ENCODE results near the gene ANKRD9.
A peak's percentile ranks its signal among the peaks of the same experiment; 100 is the strongest.

Gene ANKRD9

DNA sequence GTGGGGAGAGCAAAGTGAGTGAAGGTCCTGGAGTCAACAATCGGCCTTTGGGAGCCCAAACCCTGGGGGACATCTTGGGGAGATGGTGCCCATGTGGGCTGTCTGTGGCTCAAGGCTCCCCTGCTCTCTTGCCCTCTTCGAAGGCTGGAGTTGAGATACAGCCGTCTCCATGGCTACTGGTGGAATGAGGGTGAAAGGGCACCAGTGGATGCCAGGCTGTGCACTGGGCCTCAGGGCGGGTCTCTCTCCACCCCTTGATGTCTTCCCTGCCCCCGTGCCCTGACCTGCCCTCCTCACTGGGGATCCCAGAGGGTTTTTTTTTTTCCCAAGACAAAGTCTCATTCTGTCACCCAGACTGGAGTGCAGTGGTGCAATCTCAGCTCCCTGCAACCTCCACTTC is 2.0 kb upstream of the ANKRD9 start:
- Mint-ChIP-seq H3K27ac (no peak overlapping the region), H3K9me3 (no peaks in the 10 kb centered on the region), H3K4me3 (no peak overlapping the region), H3K4me1 (peaks cover 19 to 21% of the 10 kb centered on the region in 2 donors), H3K27me3 (peaks cover 21 to 25% of the 10 kb centered on the region in 2 donors), H3K36me3 (peaks cover 5 to 8% of the 10 kb centered on the region in 2 donors)
- DNase-seq = no peak
- ATAC-seq (replicated peaks) = no peak

DNA sequence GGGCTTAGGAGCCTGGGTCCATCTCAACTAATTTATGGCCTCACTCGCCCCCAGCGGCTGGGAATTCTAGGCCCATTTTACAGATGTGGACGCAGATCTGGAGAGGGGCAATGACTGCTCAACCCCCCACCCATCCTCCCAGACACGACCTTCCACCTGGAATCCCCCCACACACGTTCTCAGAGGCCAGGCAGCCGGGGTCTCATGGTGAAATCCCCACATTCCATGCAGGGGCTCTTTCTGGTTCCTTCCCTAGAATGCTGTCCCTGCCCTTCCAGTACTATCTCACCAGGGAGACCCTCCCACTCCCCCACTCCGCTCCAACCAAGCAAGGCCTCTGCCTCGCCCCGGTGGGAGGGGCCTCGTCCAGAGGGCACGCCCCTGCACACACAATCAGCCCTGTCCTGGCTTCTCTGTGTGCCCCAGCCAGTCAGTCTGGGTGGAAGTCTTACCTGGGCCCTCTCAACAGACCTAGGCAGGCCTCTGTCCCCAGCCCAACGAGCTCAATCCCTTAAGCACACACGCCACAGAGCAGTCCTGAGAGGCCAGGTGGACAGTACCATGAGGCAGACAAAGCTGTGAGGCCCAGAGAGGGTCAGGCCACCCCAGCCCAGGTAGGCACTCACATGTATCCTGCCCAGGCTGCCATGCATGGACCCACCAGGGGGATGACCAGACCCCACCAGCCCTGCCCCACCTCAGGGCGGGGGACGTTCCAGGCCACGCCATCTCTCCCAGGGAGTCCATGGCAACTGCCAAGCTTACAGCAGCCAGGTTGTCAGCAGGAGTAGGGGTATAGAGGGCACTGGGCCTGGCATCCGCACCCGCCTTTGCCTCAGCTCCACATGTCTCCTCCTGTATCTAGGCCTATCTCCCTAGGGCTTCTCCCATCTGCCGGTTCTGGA is 1.3 kb upstream of the ANKRD9 start:
- H3K4me3 Mint-ChIP-seq = peak overlapping the region; percentile 84 to 86
- H3K27me3 Mint-ChIP-seq = peaks cover 18 to 20% of the 10 kb centered on the region in 2 donors
- no peak for ATAC-seq (replicated peaks)
- H3K36me3 Mint-ChIP-seq = peaks cover 5 to 8% of the 10 kb centered on the region in 2 donors
- H3K9me3 Mint-ChIP-seq = no peaks in the 10 kb centered on the region
- no peak for DNase-seq
- H3K27ac Mint-ChIP-seq = peak overlapping the region; percentile 66
- H3K4me1 Mint-ChIP-seq = peaks cover 15 to 17% of the 10 kb centered on the region in 2 donors

- Mint-ChIP-seq H3K4me3 (peak overlapping the region; percentile 75 to 76), H3K4me1 (peaks cover 15 to 17% of the 10 kb centered on the region in 2 donors), H3K27me3 (peaks cover 11% of the 10 kb centered on the region in 2 donors), H3K9me3 (no peaks in the 10 kb centered on the region), H3K27ac (peak overlapping the region; percentile 47), H3K36me3 (peaks cover 5 to 8% of the 10 kb centered on the region in 2 donors)
- ATAC-seq (replicated peaks) (peak; percentile 24 to 38), DNase-seq (no peak)
These were observed 516 bp downstream of the ANKRD9 start for GRCh38 chr14:102508774-102509745.

- Mint-ChIP-seq H3K27ac (no peak overlapping the region), H3K9me3 (no peaks in the 10 kb centered on the region), H3K4me1 (peaks cover 15 to 17% of the 10 kb centered on the region in 2 donors), H3K27me3 (peaks cover 6% of the 10 kb centered on the region in 2 donors), H3K4me3 (peak overlapping the region; percentile 75 to 76), H3K36me3 (peaks cover 5 to 8% of the 10 kb centered on the region in 2 donors)
- DNase-seq = no peak
- ATAC-seq (replicated peaks) = no peak
These were observed 1.2 kb downstream of the ANKRD9 start for GRCh38 chr14:102508410-102508773.

DNA sequence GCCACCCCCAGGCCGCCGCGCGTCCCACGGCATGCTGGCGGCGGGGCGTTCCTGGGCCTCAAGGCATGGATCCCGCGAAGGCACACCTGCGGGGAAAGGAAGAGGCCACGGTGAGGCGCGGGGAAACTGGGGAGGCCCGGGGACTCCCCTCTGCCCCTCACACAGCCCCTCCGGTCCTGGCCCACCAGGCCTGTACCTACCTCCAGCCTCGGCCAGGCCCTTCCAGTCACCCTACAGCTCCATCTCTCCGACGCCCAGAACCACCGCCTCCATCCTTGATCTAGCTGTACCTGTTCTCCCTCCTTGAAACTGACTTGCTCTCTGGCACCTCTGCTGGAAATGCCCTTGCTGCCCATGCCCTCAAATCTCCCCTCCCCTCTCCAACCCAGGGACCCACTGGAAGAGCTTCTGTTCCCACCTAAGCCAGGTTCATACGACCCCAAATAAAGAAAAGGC is 1.7 kb downstream of the ANKRD9 start:
- H3K9me3 Mint-ChIP-seq = no peaks in the 10 kb centered on the region
- ATAC-seq (replicated peaks) = no peak
- H3K27me3 Mint-ChIP-seq = peaks cover under 1% of the 10 kb centered on the region in 2 donors
- peaks cover 15 to 17% of the 10 kb centered on the region in 2 donors for H3K4me1 Mint-ChIP-seq
- no peak overlapping the region for H3K27ac Mint-ChIP-seq
- H3K4me3 Mint-ChIP-seq = no peak overlapping the region
- no peak for DNase-seq
- H3K36me3 Mint-ChIP-seq = peaks cover 5 to 8% of the 10 kb centered on the region in 2 donors

DNA sequence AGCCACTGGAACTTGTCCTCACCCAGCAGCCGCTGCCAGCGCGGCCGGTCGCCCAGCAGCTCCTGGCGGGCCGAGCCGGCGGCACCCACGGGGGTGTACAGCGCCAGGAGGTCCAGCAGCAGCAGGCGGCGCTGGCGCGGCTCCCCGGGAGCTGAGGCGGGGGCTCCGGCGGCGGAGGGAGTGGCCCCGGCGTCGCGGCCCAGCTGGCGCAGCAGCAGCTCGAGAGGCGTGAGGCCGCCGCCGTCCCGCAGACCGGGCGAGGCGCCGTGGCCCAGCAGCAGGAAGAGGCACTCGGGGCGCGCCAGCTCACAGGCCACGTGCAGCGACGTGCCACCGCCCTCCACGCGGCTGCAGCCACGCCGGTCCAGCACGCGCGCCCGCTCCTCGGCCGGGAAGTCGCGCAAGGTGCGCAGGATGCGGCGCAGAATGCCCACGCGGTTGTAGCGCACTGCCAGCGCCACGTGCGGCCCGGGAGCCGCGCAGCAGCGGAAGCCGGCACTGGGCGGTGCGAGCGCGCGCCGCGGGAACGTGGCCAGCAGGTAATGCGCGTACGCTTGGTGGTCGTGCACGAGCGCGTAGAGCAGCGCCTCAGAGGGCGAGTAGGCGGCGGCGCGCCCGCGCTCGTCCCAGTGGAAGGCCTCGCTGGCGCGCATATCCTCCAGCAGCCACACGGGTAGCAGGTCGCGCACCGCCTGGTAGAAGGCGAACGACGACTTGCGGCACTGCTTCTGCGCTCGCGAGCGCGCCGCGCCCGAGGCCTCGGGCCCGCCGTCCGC is 2.3 kb downstream of the ANKRD9 start:
- peaks cover 14 to 17% of the 10 kb centered on the region in 2 donors for H3K4me1 Mint-ChIP-seq
- no peak overlapping the region for H3K4me3 Mint-ChIP-seq
- H3K36me3 Mint-ChIP-seq = peaks cover 5 to 8% of the 10 kb centered on the region in 2 donors
- H3K9me3 Mint-ChIP-seq = no peaks in the 10 kb centered on the region
- no peaks in the 10 kb centered on the region for H3K27me3 Mint-ChIP-seq
- ATAC-seq (replicated peaks) = no peak
- H3K27ac Mint-ChIP-seq = no peak overlapping the region
- DNase-seq = no peak

GRCh38 chr14:102506626-102506925 is 3.0 kb downstream of the ANKRD9 start:
- H3K27ac Mint-ChIP-seq = no peak overlapping the region
- H3K9me3 Mint-ChIP-seq = no peaks in the 10 kb centered on the region
- H3K4me1 Mint-ChIP-seq = peaks cover 12 to 17% of the 10 kb centered on the region in 2 donors
- no peak for DNase-seq
- ATAC-seq (replicated peaks) = no peak
- peaks cover 5 to 8% of the 10 kb centered on the region in 2 donors for H3K36me3 Mint-ChIP-seq
- H3K4me3 Mint-ChIP-seq = peak overlapping the region in 1 of 2 donors; percentile 1
- no peaks in the 10 kb centered on the region for H3K27me3 Mint-ChIP-seq

DNA sequence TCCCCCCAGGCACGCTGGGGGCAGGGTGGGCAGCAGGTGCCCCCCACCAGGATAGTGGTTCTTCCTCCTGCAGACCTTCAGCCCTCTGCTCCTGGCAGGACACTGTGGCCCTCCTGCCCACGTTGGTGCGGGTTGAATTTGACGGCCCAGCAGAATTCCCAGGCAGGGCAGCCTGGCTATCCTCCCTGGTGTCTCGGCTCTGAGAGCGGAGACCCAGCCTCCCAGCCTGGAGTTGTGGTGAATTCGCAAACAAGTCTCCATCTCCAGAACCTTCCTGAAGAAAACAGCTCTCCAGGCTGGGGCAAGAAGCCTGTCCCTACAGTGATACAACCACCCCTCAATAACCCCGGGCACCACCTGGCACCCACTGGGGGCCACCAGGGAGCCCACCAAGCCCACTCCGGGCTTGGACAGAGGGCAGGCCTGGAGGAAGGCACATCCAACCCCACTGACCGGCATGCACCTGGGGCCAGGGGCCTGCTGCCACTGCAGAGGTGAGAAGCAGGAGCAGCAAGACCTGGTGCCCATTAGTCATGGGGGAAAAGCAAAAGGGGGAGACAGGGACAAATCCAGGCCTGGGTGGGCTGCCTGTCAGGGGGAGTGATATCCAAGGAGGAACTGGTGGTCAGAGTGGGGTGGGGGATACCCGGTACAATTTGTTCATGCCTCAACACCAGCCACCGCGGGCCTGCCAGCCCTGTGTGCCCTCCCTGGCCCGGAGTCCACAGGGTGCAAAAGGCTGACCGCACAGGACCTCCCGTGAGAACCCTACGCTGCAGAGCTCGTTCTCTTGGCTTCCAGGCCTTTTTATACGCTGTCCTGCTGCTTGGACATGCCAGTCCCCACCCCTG is 3.6 kb downstream of the ANKRD9 start:
- ATAC-seq (replicated peaks) = no peak
- no peak overlapping the region for H3K4me3 Mint-ChIP-seq
- H3K9me3 Mint-ChIP-seq = no peaks in the 10 kb centered on the region
- peaks cover 9 to 16% of the 10 kb centered on the region in 2 donors for H3K4me1 Mint-ChIP-seq
- no peaks in the 10 kb centered on the region for H3K27me3 Mint-ChIP-seq
- DNase-seq = no peak
- peak overlapping the region; percentile 70 for H3K27ac Mint-ChIP-seq
- H3K36me3 Mint-ChIP-seq = peaks cover 5 to 8% of the 10 kb centered on the region in 2 donors

GRCh38 chr14:102505000-102505619 is 4.5 kb downstream of the ANKRD9 start:
- Mint-ChIP-seq H3K4me3 (no peak overlapping the region), H3K27me3 (no peaks in the 10 kb centered on the region), H3K9me3 (no peaks in the 10 kb centered on the region), H3K27ac (peak overlapping the region; percentile 26), H3K4me1 (peaks cover 4 to 7% of the 10 kb centered on the region in 2 donors), H3K36me3 (peaks cover 5 to 8% of the 10 kb centered on the region in 2 donors)
- DNase-seq (no peak), ATAC-seq (replicated peaks) (no peak)

DNA sequence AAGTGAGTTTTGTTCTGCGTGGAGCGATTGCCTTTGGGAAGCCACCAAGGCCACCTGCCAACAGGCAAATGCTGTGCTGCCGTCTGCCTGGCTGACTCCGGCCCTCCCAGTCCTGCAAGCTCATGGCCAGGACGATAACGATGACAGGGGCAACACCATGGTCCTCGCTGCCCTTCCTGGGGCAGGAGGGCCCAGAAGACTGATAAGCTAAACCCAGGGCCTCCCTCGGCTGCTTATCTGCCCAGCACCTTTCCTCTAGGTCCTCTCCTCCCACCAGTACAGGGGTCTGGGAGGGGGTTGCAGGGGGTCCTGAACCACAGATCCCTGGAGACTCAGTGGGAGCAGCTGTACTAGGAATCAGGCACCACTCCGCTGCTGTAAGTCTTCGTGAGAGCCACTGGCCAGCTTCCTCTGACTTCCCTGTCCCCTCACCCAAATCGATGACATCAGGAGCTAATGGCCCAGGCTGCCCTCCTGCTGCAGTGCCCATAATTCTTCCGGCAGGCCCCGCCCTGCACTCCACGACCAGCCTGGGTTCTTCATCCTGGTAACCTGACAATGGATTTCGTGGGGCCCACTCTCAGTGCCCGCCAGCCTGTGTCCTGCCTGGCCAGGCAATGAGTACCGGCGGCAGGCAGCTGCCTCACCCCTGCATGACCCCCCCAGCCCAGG is 5.1 kb downstream of the ANKRD9 start:
- no peaks in the 10 kb centered on the region for H3K27me3 Mint-ChIP-seq
- ATAC-seq (replicated peaks) = no peak
- peaks cover 4 to 6% of the 10 kb centered on the region in 2 donors for H3K4me1 Mint-ChIP-seq
- no peak overlapping the region for H3K27ac Mint-ChIP-seq
- no peak overlapping the region for H3K4me3 Mint-ChIP-seq
- H3K36me3 Mint-ChIP-seq = peaks cover 5 to 8% of the 10 kb centered on the region in 2 donors
- DNase-seq = no peak
- no peaks in the 10 kb centered on the region for H3K9me3 Mint-ChIP-seq

GRCh38 chr14:102503641-102504327 is 5.8 kb downstream of the ANKRD9 start:
- Mint-ChIP-seq H3K4me3 (no peak overlapping the region), H3K36me3 (peaks cover 8 to 12% of the 10 kb centered on the region in 2 donors), H3K4me1 (peaks cover 1 to 4% of the 10 kb centered on the region in 2 donors), H3K27ac (no peak overlapping the region), H3K9me3 (no peaks in the 10 kb centered on the region), H3K27me3 (no peaks in the 10 kb centered on the region)
- no peak for DNase-seq
- no peak for ATAC-seq (replicated peaks)

DNA sequence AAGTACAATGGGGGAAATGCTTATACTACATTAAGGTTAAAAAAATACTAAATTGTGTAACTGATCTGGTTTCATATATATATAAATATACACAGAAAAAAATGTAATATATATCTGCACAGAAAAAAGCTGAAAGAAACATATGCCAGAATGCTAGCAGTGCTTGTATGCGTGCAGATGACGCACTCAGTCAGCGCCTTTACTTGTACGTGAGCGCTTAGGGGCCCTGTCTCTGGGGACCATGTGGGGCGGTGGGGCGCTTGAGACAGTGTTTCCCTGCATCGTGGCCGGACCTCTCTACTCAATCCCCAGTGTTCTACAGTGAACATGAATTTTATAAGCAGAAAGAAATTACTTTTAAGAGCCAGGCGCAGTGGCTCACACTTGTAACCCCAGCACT is 7.0 kb downstream of the ANKRD9 start:
- Mint-ChIP-seq H3K9me3 (no peaks in the 10 kb centered on the region), H3K27me3 (no peaks in the 10 kb centered on the region), H3K4me3 (no peak overlapping the region), H3K36me3 (peaks cover 11 to 18% of the 10 kb centered on the region in 2 donors), H3K27ac (no peak overlapping the region), H3K4me1 (no peaks in the 10 kb centered on the region)
- no peak for ATAC-seq (replicated peaks)
- DNase-seq = no peak
